ENCODE results near the gene HIPK2. TPM values are rescaled to one million over a fixed set of nuclear protein-coding genes. Genes with fewer than 3 reads are reported as not detected.

HIPK2 gene
- total and polyA plus RNA-seq, 2 experiments from 2014 or later: 18.2 to 22.9 TPM

DNA sequence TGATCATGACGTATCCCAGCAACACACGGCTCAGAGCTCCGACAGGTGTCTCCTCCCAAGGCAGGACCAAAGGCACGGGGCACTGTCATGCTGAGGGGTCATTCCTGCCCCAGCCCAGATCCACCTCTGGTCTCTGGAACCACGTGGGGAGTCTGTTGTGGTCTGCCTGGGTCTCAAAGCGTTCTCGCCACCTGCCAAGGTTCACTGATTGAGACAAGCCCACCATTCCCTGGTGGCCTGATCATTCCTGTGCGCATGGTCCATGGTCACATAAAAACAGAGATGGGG is 83.5 kb downstream of the HIPK2 start:
- no peaks in the 10 kb centered on the region for H3K9me2 ChIP-seq (replicated peaks; ENCODE audit: insufficient read depth)
- peaks cover 8% of the 10 kb centered on the region for H3K4me1 ChIP-seq (ENCODE audit: insufficient read depth)
- TF ChIP-seq, protein P1, sequence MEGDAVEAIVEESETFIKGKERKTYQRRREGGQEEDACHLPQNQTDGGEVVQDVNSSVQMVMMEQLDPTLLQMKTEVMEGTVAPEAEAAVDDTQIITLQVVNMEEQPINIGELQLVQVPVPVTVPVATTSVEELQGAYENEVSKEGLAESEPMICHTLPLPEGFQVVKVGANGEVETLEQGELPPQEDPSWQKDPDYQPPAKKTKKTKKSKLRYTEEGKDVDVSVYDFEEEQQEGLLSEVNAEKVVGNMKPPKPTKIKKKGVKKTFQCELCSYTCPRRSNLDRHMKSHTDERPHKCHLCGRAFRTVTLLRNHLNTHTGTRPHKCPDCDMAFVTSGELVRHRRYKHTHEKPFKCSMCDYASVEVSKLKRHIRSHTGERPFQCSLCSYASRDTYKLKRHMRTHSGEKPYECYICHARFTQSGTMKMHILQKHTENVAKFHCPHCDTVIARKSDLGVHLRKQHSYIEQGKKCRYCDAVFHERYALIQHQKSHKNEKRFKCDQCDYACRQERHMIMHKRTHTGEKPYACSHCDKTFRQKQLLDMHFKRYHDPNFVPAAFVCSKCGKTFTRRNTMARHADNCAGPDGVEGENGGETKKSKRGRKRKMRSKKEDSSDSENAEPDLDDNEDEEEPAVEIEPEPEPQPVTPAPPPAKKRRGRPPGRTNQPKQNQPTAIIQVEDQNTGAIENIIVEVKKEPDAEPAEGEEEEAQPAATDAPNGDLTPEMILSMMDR (IDR thresholded peaks at IDR 0.05; ENCODE audit: poor library complexity): no peak
- no peak for TF ChIP-seq EZH2phosphoT487 (IDR thresholded peaks at IDR 0.05; ENCODE audit: low read depth, severe bottlenecking, unreplicated experiment)
- TF ChIP-seq EZH2 (IDR thresholded peaks at IDR 0.05; ENCODE audit: borderline replicate concordance): no peak
- H4K20me1 ChIP-seq (ENCODE audit: insufficient read depth, poor library complexity, severe bottlenecking): peaks cover 33% of the 10 kb centered on the region
- DNase-seq (ENCODE audit: low spot score): no peak
- no peaks in the 10 kb centered on the region for H3K36me3 ChIP-seq (replicated peaks; ENCODE audit: insufficient read depth, low read depth)
- no peaks in the 10 kb centered on the region for H3K27me3 ChIP-seq
- no peak overlapping the region for H2AFZ ChIP-seq
- H3K4me2 ChIP-seq: no peak overlapping the region
- H3K27ac ChIP-seq: no peak overlapping the region
- H3K9me3 ChIP-seq (ENCODE audit: low read depth): no peaks in the 10 kb centered on the region
- WGBS (ENCODE audit: low lambda C conversion rate, missing lambda C conversion rate): 95% methylated on average over 8 of the region's 8 CpGs
- no peak overlapping the region for H3K4me3 ChIP-seq
- peaks cover 73% of the 10 kb centered on the region for H3K79me2 ChIP-seq

DNA sequence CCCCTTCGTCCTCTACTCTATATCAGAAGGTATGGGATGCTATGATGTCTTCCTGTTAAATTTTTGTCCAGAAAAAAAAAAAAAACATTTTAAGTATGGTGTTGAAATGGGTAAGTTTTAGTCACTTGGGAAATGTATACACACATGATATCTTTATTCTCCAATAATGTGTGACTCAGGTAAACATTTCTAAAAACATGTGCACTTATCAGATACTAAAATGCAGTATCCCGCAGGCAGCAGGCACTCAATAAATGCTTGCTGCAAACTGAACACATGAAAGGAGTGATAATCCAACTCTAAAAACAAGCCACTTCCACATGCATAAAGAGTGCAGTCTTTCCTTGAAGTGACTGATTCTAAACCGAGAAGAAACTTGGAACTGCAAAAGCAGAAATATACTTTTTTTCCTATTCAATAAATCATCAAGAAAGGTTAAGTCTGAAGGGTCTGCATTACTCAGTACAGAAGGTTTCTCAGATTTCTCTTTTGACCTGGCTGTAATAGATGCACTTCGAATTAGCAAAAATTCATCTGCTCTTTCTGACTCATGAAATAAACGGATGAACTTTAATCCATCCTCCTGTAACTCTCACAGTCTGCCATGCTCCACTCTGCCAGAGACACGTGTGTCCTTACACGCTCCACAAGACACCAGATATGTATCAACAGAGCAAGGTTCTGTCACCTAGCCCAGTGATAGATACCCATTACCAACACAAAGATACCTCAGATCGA is 84.0 kb downstream of the HIPK2 start:
- TF ChIP-seq, protein P1 (IDR thresholded peaks at IDR 0.05; ENCODE audit: poor library complexity): no peak
- TF ChIP-seq EZH2phosphoT487 (IDR thresholded peaks at IDR 0.05; ENCODE audit: low read depth, severe bottlenecking, unreplicated experiment): no peak
- TF ChIP-seq EZH2 (IDR thresholded peaks at IDR 0.05; ENCODE audit: borderline replicate concordance): no peak
- Histone ChIP-seq H3K4me1 (ENCODE audit: insufficient read depth) (peaks cover 8% of the 10 kb centered on the region), H3K79me2 (peaks cover 76% of the 10 kb centered on the region), H3K9me2 (replicated peaks; ENCODE audit: insufficient read depth) (no peaks in the 10 kb centered on the region), H3K4me2 (no peak overlapping the region), H3K4me3 (no peak overlapping the region), H3K27ac (no peak overlapping the region), H4K20me1 (ENCODE audit: insufficient read depth, poor library complexity, severe bottlenecking) (peaks cover 32% of the 10 kb centered on the region), H3K27me3 (no peaks in the 10 kb centered on the region), H3K36me3 (replicated peaks; ENCODE audit: insufficient read depth, low read depth) (no peaks in the 10 kb centered on the region), H3K9me3 (ENCODE audit: low read depth) (no peaks in the 10 kb centered on the region), H2AFZ (no peak overlapping the region)
- DNase-seq (ENCODE audit: low spot score): no peak
- 79% methylated on average over 8 of the region's 8 CpGs for WGBS (ENCODE audit: low lambda C conversion rate, missing lambda C conversion rate)

DNA sequence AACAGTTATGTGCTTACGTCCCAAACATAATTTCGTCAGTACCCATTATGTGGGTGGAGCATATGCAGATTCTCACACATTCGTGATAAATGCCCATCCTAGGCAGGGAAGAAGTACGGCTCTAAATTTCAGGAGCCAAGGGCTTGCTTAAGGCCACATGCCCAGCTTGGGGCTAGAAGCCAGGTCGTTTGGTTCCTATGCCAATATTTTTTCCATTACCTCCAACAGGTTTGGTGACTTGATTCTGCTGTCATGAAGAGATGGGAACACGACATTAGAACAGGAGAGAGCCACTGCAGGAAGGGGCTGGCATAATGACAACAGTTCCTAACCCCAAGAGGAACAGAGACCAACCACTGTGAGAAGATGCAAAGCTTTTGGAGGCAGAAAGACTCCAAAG is 85.1 kb downstream of the HIPK2 start:
- no peaks in the 10 kb centered on the region for H3K9me2 ChIP-seq (replicated peaks; ENCODE audit: insufficient read depth)
- H3K4me3 ChIP-seq: no peak overlapping the region
- no peak overlapping the region for H3K27ac ChIP-seq
- H3K27me3 ChIP-seq: no peaks in the 10 kb centered on the region
- peaks cover 80% of the 10 kb centered on the region for H3K79me2 ChIP-seq
- H3K36me3 ChIP-seq (replicated peaks; ENCODE audit: insufficient read depth, low read depth): no peaks in the 10 kb centered on the region
- no peak for DNase-seq (ENCODE audit: low spot score)
- peaks cover 8% of the 10 kb centered on the region for H3K4me1 ChIP-seq (ENCODE audit: insufficient read depth)
- peaks cover 29% of the 10 kb centered on the region for H4K20me1 ChIP-seq (ENCODE audit: insufficient read depth, poor library complexity, severe bottlenecking)
- no peak overlapping the region for H3K4me2 ChIP-seq
- H3K9me3 ChIP-seq (ENCODE audit: low read depth): no peaks in the 10 kb centered on the region
- TF ChIP-seq, protein P1 (IDR thresholded peaks at IDR 0.05; ENCODE audit: poor library complexity): no peak
- TF ChIP-seq EZH2 (IDR thresholded peaks at IDR 0.05; ENCODE audit: borderline replicate concordance): no peak
- no peak for TF ChIP-seq EZH2phosphoT487 (IDR thresholded peaks at IDR 0.05; ENCODE audit: low read depth, severe bottlenecking, unreplicated experiment)
- H2AFZ ChIP-seq: no peak overlapping the region
- 90% methylated on average over 6 of the region's 6 CpGs for WGBS (ENCODE audit: low lambda C conversion rate, missing lambda C conversion rate)

Measured in hepatocyte (in vitro differentiated cells).